Measurements from ENCODE around the gene DGCR8. TPM values are rescaled to one million over a fixed set of nuclear protein-coding genes. Genes with fewer than 3 reads are reported as not detected.

Gene DGCR8
- total and polyA plus RNA-seq, 2 of the 4 experiments (the other 2 are of a cell fraction): 16.7 to 25.3 TPM

GRCh38 chr22:20064140-20064480 is 15.9 kb upstream of the DGCR8 start:
- Histone ChIP-seq H2AK5ac (ENCODE audit: low read depth, low read length) (no peak overlapping the region), H3K4me2 (ENCODE audit: low read depth, low read length) (no peak overlapping the region), H3K79me1 (ENCODE audit: low read depth in 1 of 2, low read length in 2 of 2) (peaks cover 5 to 7% of the 10 kb centered on the region in 2 experiments; a peak in 1 of 4 replicates), H3K27me3 (ENCODE audit: control insufficient read depth, insufficient read depth, low read length) (no peaks in the 10 kb centered on the region), H3K27ac (ENCODE audit: insufficient read depth, low read length) (no peak overlapping the region), H3K9me3 (ENCODE audit: control insufficient read depth, insufficient read depth, low read length) (no peaks in the 10 kb centered on the region), H2BK120ac (ENCODE audit: low read depth, low read length) (no peak overlapping the region), H2BK20ac (ENCODE audit: low read depth, low read length) (no peak overlapping the region), H2BK15ac (ENCODE audit: low read depth, low read length) (no peak overlapping the region), H3K4ac (ENCODE audit: low read depth, low read length) (no peak overlapping the region), H3K4me3 (ENCODE audit: insufficient read depth, low read depth, low read length) (no peak overlapping the region), H3K18ac (ENCODE audit: low read depth, low read length) (no peak overlapping the region), H2AK9ac (replicated peaks; ENCODE audit: low read depth, low read length, poor library complexity) (no peak overlapping the region), H3K9me1 (ENCODE audit: insufficient read depth, low read length) (peaks cover 6% of the 10 kb centered on the region), H4K20me1 (ENCODE audit: insufficient read depth, low read length) (no peaks in the 10 kb centered on the region; the same call in 1 of the 2 replicates), H4K8ac (ENCODE audit: low read depth in 2 of 2, low read length in 2 of 2) (no peak overlapping the region), H2BK5ac (ENCODE audit: low read depth, low read length, poor library complexity, severe bottlenecking) (no peak overlapping the region), H3K14ac (replicated peaks; ENCODE audit: low read depth, low read length) (no peak overlapping the region), H3K56ac (ENCODE audit: extremely low read depth, insufficient read depth, low read length) (no peak overlapping the region), H4K91ac (ENCODE audit: insufficient read depth, low read depth, low read length) (no peak overlapping the region), H2AFZ (replicated peaks; ENCODE audit: low read length, poor library complexity) (no peak overlapping the region), H3K4me1 (ENCODE audit: control insufficient read depth, insufficient read depth, low read length) (no peaks in the 10 kb centered on the region), H3K23ac (ENCODE audit: low read depth, low read length) (no peak overlapping the region), H3K9ac (ENCODE audit: low read depth, low read length) (no peak overlapping the region), H3K36me3 (ENCODE audit: control insufficient read depth, insufficient read depth, low read length) (peaks cover 30% of the 10 kb centered on the region), H4K5ac (ENCODE audit: low read depth, low read length) (no peak overlapping the region)
- DNase-seq (no peak), ATAC-seq (ENCODE audit: low read depth) (no peak)
- TF ChIP-seq CEBPB (IDR thresholded peaks at IDR 0.05; ENCODE audit: low read depth, low read length) (no peak), NFE2L2 (IDR thresholded peaks at IDR 0.05; ENCODE audit: low read depth, low read length) (no peak), RCOR1 (IDR thresholded peaks at IDR 0.05; ENCODE audit: insufficient replicate concordance, low read length) (no peak), MAZ (IDR thresholded peaks at IDR 0.05; ENCODE audit: borderline replicate concordance, low read depth, low read length) (no peak), FOS (IDR thresholded peaks at IDR 0.05; ENCODE audit: low read depth, low read length) (no peak)
- BruUV-seq (replicated peaks): no TSS peak
- ChIA-PET CTCF (no interaction called here), POLR2A (ENCODE audit: unreplicated experiment) (no interaction called here)
- in situ Hi-C loops (cut with MboI; ENCODE audit: low sequenced_read_pairs): no loop called here
- WGBS, 2 experiments (ENCODE audit: extremely low coverage in 2 of 2, insufficient read length in 1 of 2): 100% methylated on average over 1 of the region's 3 CpGs; no CpG with 5 or more reads in 1 of the 2 experiments
- intact Hi-C loops (cut with micrococcal nuclease): no loop called here
- dilution Hi-C loops (cut with HindIII; ENCODE audit: low sequenced_read_pairs, unreplicated experiment): no loop called here
